GM12878 (cell line): Measurements from ENCODE around the gene TAF10. TPM values are rescaled to one million over a fixed set of nuclear protein-coding genes. Genes with fewer than 3 reads are reported as not detected.

Experiments
- HSF1 ChIP-seq: fragments of 150-350 bp; IDR thresholded peaks from 2 replicates; pipeline ENCODE4 v1.6.1; 2014; ENCODE audit warnings: mild to moderate bottlenecking, low read depth, low read length
- TAF1 ChIP-seq: IDR thresholded peaks from 2 replicates; pipeline ENCODE4 v1.6.1; 2011; ENCODE audit warnings: mild to moderate bottlenecking, low read depth, low read length, borderline replicate concordance
- polyA plus RNA-seq, 11 experiments: library from polyadenylated mRNA; depleted of rRNA in 4 of 11; unstranded in 6 of 11; stranded (reverse) in 5 of 11; fragments of >200 nt; fragmentation: Nextera tagmentation in 4 of 11; fragmentation: Illumina TruSeq in 1 of 11; extraction: Ambion mirVana in 4 of 11; extraction: Trizol in 1 of 11; gene quantifications; 1 replicate in 1 of 11; 2 replicates in 10 of 11; pipeline versions ENCODE4 v1.2.1 to v1.2.3, GENCODE V29; 2011 to 2016; ENCODE audit warnings: inconsistent platforms in 2 of 11, missing spikeins in 2 of 11, low read depth in 1 of 11
- total RNA-seq, 4 experiments: library from RNA; depleted of rRNA in 3 of 4; stranded (reverse); fragments of >200 nt in 3 of 4; fragmentation: Illumina TruSeq in 1 of 4; extraction: Trizol in 1 of 4; gene quantifications; 2 replicates each; pipeline versions ENCODE4 v1.2.1 to v1.2.3, GENCODE V29; 2013 to 2021
- TF ChIP-seq, protein P1 (sequence below): fragments of 450-650 bp; IDR thresholded peaks from 2 replicates; pipeline ENCODE4 v1.6.1; 2017; ENCODE audit warnings: antibody characterized with exemption, mild to moderate bottlenecking, moderate library complexity
- TF ChIP-seq, protein P2 (sequence below): fragments of 450-650 bp; IDR thresholded peaks from 2 replicates; pipeline ENCODE4 v1.6.1; 2018; ENCODE audit warnings: borderline replicate concordance, mild to moderate bottlenecking; ENCODE audit not compliant: partially characterized antibody

TAF10 gene
- total and polyA plus RNA-seq, 10 of the 15 experiments (the other 5 are each of a cell fraction or from before 2014, with no cell fraction given): 26.7 to 251 (median 149) TPM

GRCh38 chr11:6650980-6651379, 39.0 kb upstream of the TAF10 start (continued):
- TF ChIP-seq, protein P1, sequence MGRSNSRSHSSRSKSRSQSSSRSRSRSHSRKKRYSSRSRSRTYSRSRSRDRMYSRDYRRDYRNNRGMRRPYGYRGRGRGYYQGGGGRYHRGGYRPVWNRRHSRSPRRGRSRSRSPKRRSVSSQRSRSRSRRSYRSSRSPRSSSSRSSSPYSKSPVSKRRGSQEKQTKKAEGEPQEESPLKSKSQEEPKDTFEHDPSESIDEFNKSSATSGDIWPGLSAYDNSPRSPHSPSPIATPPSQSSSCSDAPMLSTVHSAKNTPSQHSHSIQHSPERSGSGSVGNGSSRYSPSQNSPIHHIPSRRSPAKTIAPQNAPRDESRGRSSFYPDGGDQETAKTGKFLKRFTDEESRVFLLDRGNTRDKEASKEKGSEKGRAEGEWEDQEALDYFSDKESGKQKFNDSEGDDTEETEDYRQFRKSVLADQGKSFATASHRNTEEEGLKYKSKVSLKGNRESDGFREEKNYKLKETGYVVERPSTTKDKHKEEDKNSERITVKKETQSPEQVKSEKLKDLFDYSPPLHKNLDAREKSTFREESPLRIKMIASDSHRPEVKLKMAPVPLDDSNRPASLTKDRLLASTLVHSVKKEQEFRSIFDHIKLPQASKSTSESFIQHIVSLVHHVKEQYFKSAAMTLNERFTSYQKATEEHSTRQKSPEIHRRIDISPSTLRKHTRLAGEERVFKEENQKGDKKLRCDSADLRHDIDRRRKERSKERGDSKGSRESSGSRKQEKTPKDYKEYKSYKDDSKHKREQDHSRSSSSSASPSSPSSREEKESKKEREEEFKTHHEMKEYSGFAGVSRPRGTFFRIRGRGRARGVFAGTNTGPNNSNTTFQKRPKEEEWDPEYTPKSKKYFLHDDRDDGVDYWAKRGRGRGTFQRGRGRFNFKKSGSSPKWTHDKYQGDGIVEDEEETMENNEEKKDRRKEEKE: no peak
- TF ChIP-seq, protein P2, sequence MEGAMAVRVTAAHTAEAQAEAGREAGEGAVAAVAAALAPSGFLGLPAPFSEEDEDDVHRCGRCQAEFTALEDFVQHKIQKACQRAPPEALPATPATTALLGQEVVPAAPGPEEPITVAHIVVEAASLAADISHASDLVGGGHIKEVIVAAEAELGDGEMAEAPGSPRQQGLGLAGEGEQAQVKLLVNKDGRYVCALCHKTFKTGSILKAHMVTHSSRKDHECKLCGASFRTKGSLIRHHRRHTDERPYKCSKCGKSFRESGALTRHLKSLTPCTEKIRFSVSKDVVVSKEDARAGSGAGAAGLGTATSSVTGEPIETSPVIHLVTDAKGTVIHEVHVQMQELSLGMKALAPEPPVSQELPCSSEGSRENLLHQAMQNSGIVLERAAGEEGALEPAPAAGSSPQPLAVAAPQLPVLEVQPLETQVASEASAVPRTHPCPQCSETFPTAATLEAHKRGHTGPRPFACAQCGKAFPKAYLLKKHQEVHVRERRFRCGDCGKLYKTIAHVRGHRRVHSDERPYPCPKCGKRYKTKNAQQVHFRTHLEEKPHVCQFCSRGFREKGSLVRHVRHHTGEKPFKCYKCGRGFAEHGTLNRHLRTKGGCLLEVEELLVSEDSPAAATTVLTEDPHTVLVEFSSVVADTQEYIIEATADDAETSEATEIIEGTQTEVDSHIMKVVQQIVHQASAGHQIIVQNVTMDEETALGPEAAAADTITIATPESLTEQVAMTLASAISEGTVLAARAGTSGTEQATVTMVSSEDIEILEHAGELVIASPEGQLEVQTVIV: no peak
- no peak for TF ChIP-seq HSF1
- no peak for TF ChIP-seq TAF1
